GM21529 (cell line): ENCODE results near the gene RGS19.

ENCODE experiments used
- ATAC-seq: cut with Tn5 transposase; IDR thresholded peaks from one replicate; pipeline ENCODE4 v1.9.1; 2021; ENCODE audit not compliant: unreplicated experiment

The RGS19 gene

GRCh38 chr20:64050261-64051032, 28.9 kb downstream of the RGS19 start:
- no peak for ATAC-seq

GRCh38 chr20:64049878-64050260, 29.4 kb downstream of the RGS19 start:
- no peak for ATAC-seq

- no peak for ATAC-seq
Observed at GRCh38 chr20:64049060-64049877, 30.0 kb downstream of the RGS19 start, which contains the start of gene SOX18. SOX18 (minus strand) TSS chr20:64049639; CDS start chr20:64049516, 123 bp downstream.

- no peak for ATAC-seq
Observed at GRCh38 chr20:64048402-64049044, 30.8 kb downstream of the RGS19 start.

GRCh38 chr20:64047968-64048401, 31.3 kb downstream of the RGS19 start:
- ATAC-seq = no peak

GRCh38 chr20:64047046-64047389, 32.3 kb downstream of the RGS19 start:
- no peak for ATAC-seq

- no peak for ATAC-seq
Observed at GRCh38 chr20:64045346-64046011, 33.8 kb downstream of the RGS19 start.

GRCh38 chr20:64044484-64045247, 34.7 kb downstream of the RGS19 start:
- ATAC-seq = no peak

- no peak for ATAC-seq
Observed at GRCh38 chr20:64043768-64044167, 35.5 kb downstream of the RGS19 start.

GRCh38 chr20:64042054-64042781, 37.1 kb downstream of the RGS19 start:
- ATAC-seq = no peak

GRCh38 chr20:64041781-64042053, 37.6 kb downstream of the RGS19 start:
- no peak for ATAC-seq

GRCh38 chr20:64041040-64041780, 38.1 kb downstream of the RGS19 start:
- no peak for ATAC-seq

- ATAC-seq = no peak
Observed at GRCh38 chr20:64040231-64041039, 38.9 kb downstream of the RGS19 start.

- ATAC-seq = no peak
Observed at GRCh38 chr20:64039293-64040160, 39.8 kb downstream of the RGS19 start.

- peak; percentile 48 for ATAC-seq
Observed at GRCh38 chr20:64038565-64039292, 40.6 kb downstream of the RGS19 start.

GRCh38 chr20:64038224-64038564, 41.1 kb downstream of the RGS19 start:
- peak; percentile 36 for ATAC-seq
